ENCODE results near the gene SEM1. TPM values are rescaled to one million over a fixed set of nuclear protein-coding genes. Genes with fewer than 3 reads are reported as not detected.

The SEM1 gene
- total and polyA plus RNA-seq, 2 donors (not counting 3 experiments of a cell fraction or from before 2014, with no cell fraction given) = 16.7 to 81.6 TPM

DNA sequence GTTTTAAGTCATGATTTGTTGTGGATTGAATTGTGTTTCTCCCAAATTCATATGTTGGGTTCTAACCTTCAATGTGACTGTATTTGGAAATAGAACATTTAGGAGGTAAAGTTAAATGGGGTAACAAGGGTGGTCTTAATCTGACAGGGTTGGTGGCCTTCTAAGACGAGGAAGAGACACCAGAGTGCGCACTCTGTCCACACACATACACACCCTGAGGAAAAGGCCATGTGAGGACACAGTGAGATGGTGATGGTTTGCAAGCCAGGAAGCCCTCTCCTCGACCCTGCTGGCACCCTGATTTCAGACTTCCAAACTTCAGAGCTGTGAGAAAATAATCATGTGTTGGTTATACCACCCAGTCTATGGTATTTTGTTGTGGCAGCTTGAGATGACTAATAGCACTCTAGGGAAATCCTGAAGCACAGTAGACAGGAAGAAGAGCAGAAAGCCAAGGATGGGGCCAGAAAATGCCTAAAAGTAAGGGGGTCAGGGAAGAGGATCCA lies 28.0 kb upstream of the SEM1 start:
- Histone ChIP-seq H3K79me2 (ENCODE audit: control insufficient read depth, insufficient read depth, low read length) (no peaks in the 10 kb centered on the region), H3K27me3 (ENCODE audit: control insufficient read depth in 2 of 2, insufficient read depth in 2 of 2, low read length in 2 of 2) (peaks cover 9 to 33% of the 10 kb centered on the region in 2 experiments), H3K4me3 (replicated peaks in 1 of 3; ENCODE audit: insufficient read depth in 1 of 3, low read depth in 1 of 3, low read length in 3 of 3) (no peak overlapping the region), H3K4me1 (ENCODE audit: control insufficient read depth, extremely low read depth, insufficient read depth, low read length) (no peaks in the 10 kb centered on the region), H3K36me3 (ENCODE audit: control insufficient read depth in 2 of 2, extremely low read depth in 1 of 2, insufficient read depth in 2 of 2, low read length in 2 of 2) (no peaks in the 10 kb centered on the region), H3K27ac (ENCODE audit: insufficient read depth, low read depth, low read length) (no peak overlapping the region), H2AFZ (ENCODE audit: low read depth, low read length) (no peak overlapping the region), H3K9me1 (replicated peaks; ENCODE audit: control insufficient read depth, extremely low read depth, insufficient read depth, low read length) (no peaks in the 10 kb centered on the region), H3K4me2 (ENCODE audit: insufficient read depth, low read length) (no peak overlapping the region), H3K9ac (replicated peaks; ENCODE audit: extremely low read depth, insufficient read depth, low read length) (no peak overlapping the region), H4K20me1 (replicated peaks; ENCODE audit: control insufficient read depth, extremely low read depth, insufficient read depth, low read length) (no peaks in the 10 kb centered on the region), H3K9me3 (replicated peaks; ENCODE audit: control insufficient read depth, insufficient read depth, low read length) (no peaks in the 10 kb centered on the region)
- dilution Hi-C loops (cut with MboI; ENCODE audit: extremely low pct_ligation_motif_present, low sequenced_read_pairs) (no loop called here), intact Hi-C loops (cut with micrococcal nuclease) (no loop called here)
- no peak for DNase-seq (ENCODE audit: low read depth, low spot score)
- no peak for TF ChIP-seq POLR2A (IDR thresholded peaks at IDR 0.05; ENCODE audit: low read depth, low read length)
- TF ChIP-seq EZH2 (IDR thresholded peaks at IDR 0.05; ENCODE audit: borderline replicate concordance, low read depth, low read length, severe bottlenecking) = no peak
- TF ChIP-seq POLR2AphosphoS5 (IDR thresholded peaks at IDR 0.05; ENCODE audit: insufficient read depth, low read depth, low read length) = no peak
- no peak for TF ChIP-seq FOS (IDR thresholded peaks at IDR 0.05; ENCODE audit: borderline replicate concordance, insufficient read depth, low read length)
- TF ChIP-seq JUN (IDR thresholded peaks at IDR 0.05; ENCODE audit: borderline replicate concordance, insufficient read depth, insufficient read length, low read depth) = no peak
- TF ChIP-seq, protein P1, sequence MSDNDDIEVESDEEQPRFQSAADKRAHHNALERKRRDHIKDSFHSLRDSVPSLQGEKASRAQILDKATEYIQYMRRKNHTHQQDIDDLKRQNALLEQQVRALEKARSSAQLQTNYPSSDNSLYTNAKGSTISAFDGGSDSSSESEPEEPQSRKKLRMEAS (IDR thresholded peaks at IDR 0.05; ENCODE audit: insufficient read depth, insufficient read length) = no peak
- TF ChIP-seq MYC (IDR thresholded peaks at IDR 0.05; ENCODE audit: low read depth, low read length) = no peak
- TF ChIP-seq, protein P2, sequence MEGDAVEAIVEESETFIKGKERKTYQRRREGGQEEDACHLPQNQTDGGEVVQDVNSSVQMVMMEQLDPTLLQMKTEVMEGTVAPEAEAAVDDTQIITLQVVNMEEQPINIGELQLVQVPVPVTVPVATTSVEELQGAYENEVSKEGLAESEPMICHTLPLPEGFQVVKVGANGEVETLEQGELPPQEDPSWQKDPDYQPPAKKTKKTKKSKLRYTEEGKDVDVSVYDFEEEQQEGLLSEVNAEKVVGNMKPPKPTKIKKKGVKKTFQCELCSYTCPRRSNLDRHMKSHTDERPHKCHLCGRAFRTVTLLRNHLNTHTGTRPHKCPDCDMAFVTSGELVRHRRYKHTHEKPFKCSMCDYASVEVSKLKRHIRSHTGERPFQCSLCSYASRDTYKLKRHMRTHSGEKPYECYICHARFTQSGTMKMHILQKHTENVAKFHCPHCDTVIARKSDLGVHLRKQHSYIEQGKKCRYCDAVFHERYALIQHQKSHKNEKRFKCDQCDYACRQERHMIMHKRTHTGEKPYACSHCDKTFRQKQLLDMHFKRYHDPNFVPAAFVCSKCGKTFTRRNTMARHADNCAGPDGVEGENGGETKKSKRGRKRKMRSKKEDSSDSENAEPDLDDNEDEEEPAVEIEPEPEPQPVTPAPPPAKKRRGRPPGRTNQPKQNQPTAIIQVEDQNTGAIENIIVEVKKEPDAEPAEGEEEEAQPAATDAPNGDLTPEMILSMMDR (IDR thresholded peaks at IDR 0.05; ENCODE audit: extremely low read depth in 1 of 2, insufficient read depth in 1 of 2, low read depth in 1 of 2, low read length in 2 of 2) = no peak
- no peak for TF ChIP-seq GATA2 (IDR thresholded peaks at IDR 0.05; ENCODE audit: insufficient read depth, insufficient read length, low read depth, low read length)
- FAIRE-seq = no peak
- ChIA-PET POLR2A (no interaction called here), CTCF (no interaction called here)
- no TSS peak for BruUV-seq (replicated peaks)
